ENCODE results near the gene SYNGR2.
"Not testable (repeated sequence)": the region's sequence is repeated elsewhere in the genome, so short reads cannot be mapped to it uniquely, and the experiment has no call there.

SYNGR2 gene

DNA sequence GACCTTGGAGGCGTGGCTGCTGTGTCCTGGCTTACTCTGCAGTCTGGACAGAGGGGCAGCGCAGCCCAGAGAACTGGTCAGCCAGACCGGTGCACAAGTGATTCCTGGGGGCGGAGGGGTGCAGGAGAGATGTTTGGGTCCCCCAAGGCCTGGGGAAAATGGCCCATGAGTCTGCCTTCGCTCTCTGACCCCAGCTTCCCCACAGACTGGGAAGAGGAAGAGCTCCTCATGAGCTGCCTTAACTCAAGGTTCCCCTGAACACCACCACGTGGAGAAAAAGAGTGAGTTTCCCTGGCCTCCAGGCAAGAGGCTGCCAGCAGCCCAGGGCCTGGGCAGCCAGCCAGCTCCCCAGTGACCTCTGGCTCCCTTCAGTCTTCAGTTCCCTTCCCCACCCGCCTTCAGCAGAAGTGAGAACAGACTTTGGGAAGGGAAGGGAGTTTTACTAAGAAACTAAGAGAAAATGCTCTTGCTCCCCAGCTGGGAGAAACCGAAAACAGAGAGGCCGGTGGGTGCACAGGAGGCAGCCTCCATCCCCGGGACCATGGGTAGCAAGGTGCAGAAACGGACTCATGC, 24.1 kb upstream of the SYNGR2 start:
- no peak for DNase-seq

DNA sequence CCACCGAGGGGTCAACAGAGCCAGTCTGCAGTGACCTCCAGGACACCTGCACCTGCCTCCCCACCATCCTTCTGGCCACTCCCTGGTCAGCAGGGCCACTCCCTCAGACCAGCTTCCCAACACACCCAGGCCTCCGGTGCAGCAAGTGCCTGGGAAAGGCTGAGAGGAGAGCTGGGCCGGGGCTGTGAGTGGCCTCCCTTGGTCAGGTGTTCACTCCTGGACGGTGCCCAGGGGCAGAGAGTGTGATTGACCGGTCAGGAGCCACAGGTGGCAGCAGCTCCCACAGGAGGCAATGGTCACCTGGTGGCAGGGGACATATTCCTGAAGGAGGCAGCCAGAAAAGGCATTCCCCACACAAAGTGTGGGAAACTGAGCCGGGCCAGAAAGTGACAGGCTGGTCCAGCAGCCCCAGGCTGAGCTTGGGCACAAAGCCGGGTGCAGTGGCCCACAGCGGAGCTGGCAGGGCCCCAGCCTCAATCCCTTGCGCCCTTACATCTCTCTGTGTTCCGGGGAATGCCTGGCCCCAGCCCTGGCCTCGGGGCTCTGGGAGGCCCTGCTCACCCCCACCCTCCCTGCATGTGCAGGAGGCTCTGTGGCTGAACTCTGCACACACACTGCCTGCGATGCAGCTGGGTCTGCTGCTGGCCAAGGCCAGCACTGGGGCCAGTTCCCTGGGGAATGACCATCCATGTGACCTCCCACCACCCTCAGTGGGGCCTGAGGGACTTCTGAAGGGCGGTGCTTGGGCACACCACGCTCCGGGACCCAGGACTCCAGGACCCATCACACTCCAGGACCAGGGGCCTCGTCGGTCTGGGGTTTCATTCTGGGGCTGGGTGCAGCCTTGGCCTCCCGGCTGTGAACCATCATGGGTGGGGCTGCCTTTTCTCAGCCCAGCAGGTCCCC, 23.4 kb upstream of the SYNGR2 start:
- no peak for DNase-seq

DNA sequence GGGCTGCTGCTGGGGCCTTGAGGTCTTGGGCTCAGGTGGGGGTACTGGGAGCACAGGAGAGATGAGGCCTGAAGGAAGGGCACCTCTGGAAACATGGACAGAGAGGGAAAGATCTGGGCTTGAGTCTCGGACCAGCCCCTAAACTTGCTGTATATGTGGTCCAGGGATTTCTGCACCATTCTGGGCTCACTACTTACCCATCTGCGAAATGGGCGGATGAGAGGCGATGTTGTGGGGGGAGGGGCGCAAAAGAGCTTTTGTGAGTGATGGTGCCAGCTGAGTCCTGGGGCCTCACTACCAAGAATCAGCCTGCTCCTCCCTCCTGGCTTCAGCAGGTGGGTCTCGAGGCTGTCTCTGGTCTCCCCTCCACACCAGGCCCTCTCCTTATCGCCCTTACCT, 21.9 kb upstream of the SYNGR2 start:
- DNase-seq: no peak

DNA sequence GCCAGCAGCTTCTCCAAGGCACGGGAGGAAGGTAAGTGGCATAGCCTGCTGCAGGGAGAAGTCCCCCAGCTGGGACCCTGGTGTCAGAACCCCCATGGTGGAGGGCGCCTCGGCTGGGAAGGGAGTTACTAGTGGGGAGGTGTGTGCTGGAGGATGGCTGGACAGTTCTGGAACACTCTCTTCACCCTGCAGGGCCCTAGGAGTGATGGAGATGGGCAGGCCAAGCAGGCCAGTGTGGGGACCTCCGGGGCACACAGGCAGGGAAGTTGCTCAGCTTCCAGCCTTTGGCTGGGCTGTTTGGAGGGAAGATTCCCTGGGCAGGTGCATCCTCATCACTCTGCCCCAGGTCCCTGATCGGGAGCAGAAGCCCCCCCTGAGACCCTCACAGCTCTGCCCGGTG, 21.5 kb upstream of the SYNGR2 start:
- DNase-seq: no peak

DNA sequence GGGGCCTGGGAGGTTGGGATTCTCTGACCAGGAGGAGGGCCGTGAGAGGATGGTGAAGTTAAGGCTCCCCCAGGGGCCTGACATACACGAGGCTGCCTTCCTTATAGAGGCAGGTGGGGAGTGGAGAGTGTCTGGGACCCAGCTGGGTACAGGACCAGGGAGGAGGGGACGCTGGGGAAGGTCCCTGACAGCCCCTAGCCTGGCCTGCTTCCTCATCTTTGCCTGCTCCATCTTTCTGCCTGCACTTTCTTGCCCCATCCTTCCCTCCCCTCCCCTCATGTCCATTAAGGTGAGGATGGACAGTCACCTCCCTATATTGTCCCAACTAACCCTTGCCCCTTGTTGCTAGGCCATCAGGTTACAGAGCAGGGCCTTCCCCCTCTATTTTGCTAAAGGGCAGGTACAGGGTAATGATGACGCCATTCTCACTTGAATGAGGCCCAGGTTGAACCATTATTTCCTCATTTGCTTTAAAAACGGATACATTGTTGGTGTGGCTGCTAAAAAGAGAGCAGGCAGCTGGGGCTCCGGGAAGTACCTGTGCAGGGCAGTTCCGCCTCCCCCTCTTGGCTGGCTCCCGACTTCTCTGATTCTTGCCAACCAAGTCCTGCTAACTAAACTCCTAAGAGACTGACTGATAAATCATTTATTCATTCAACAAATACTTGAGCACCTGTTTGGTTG, 20.9 kb upstream of the SYNGR2 start:
- no peak for DNase-seq

DNA sequence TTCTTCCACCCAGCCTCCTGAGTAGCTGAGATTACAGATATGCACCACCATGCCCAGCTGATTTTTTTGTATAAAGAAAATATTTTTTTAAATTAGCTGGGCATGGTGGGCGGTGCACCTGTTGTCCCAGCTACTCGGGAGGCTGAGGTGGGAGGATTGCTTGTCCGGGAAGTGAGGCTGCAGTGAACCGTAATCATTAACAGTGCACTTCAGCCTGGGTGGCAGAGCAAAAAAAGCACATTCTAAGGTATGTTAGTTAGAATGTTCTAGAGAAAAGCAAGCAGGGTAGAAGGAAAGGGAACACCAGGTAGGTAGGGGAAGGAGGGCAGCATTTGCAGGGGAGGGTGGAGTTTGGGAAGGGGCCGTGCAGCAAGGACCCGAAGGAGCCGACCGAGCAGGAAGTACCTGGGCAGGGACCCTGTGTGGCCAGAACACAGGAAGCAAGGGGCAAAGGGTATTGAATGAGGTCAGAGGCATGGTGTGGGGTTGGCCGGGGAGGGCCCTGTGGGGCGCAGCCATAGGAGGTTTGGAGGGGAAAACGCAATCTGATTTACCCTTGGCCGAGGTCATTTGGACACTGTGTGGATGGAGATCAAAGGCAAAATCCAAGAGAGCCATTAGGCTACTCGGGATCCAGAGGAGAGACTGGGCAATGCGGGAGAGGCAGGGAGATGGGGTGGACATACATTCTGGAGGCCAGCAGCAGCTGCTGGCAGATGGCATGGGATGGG, 19.9 kb upstream of the SYNGR2 start:
- DNase-seq: no peak

DNA sequence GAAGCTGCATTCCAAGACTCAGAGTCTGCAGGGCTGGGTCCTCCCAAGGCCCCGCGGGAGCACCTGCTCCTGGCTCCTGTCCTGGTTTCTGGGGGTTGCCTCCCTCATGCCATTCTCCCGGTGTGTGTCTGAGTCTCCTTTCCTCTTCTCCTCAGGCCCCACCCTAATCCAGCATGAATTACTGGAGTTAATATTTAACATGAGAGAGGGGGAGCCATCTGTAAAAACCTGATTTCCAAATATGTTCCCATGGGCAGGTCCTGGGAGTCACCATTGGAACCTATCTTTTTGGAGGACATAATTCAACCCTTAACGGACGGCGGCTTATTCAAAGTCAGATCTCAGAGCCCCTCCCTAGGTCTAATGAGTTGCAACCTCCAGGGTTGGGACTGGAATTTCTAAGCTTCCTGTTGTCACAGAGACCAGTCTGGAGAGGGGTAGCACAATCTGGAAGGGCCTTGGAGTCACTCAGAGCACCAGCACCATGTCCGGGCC, 16.8 kb upstream of the SYNGR2 start:
- no peak for DNase-seq

DNA sequence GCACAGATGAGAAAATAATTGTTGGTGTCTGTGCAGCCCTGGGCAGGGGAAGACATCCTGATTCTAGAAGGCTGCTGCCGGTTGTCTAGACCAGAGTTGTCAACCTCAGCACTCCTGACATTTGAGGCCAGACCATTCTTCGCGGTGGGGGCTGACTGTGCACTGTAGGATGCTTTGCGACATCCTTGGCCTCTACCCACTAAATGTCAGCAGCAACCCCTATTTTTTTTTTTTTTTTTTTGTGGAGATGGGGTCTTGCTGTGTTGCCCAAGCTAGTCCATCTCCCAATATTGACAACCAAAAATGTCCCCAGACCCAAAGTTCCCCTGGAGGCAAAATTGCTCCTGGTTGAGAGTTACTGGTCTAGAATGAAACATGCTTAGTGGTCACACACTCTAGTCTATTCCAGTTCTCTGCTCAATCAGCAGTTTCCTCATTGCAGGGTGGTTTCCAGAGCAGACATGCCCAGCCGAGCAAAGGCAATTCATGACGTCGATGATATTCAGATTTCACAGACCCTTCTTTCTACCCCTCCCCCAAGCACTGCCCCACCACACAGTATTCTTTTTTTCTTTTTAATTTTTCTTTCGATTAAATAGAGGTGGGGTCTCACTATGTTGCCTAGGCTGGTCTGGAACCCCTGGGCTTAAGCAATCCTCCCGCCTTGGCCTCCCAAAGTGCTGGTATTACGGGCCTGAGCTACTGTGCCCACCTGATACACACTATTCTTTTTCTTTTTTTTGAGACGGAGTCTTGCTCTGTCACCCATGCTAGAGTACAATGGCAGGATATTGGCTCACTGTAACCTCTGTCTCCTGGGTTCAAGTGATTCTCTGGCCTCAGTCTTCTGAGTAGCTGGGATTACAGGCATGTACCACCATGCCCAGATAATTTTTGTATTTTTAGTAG, 13.2 kb upstream of the SYNGR2 start:
- no peak for DNase-seq

DNA sequence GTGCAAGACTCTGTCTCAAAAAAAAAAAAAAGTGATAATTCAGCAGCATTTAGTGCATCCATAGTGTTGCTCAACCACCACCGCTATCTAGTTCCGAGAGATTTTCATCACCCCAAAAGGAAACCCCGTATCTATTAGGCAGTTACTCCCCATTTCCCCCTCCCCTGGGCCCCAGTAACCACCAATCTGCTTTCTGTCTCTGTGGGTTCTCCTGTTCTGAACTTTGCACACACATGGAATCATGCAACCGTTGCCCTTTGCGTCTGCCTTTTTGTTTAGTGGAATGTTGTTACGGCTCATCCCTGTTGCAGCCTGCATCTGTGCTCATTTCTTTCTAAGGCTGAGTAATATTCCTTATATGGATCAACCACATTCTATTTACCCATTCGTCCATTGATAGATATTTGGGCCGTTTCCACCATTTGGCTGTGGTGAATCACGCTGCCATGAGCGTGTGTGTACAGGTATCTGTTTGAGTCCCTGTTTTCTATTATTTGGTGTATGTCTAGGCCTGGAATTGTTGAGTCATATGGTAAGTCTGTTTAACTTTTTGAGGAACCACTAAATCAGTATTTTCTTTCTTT, 8.7 kb upstream of the SYNGR2 start:
- no peak for DNase-seq

DNA sequence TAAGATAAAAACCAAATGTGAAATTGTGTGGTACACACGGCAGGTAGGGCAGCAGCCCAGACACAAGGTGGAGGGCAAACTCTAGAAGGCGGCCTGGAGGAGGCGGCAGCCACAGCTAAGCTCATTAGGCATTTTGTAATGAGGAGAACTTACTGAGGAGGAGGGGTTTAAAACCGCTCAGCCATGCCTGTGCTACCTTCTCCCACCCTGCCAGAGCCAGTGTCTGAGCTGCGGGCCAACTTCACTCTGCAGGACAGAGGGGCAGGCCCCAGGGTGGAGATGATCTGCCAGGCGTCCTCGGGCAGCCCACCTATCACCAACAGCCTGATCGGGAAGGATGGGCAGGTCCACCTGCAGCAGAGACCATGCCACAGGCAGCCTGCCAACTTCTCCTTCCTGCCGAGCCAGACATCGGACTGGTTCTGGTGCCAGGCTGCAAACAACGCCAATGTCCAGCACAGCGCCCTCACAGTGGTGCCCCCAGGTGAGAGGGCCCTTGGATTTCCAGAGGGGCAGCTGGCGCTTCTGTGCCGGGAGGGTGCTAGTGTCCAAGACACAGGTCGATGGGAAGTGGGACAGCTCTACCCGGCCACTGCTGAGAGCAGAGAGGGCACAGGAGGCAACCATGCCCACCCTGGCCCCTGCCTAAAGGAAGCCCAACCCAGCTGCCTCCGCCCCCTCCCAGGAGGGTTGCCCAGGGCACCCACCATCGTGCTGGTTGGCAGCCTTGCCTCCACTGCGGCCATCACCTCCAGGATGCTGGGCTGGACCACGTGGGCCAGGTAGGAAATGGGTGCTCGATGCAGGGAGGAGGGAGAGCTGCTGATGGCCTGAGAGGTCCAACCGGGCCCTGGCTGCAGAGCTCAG, 4.3 kb upstream of the SYNGR2 start:
- DNase-seq: no peak

DNA sequence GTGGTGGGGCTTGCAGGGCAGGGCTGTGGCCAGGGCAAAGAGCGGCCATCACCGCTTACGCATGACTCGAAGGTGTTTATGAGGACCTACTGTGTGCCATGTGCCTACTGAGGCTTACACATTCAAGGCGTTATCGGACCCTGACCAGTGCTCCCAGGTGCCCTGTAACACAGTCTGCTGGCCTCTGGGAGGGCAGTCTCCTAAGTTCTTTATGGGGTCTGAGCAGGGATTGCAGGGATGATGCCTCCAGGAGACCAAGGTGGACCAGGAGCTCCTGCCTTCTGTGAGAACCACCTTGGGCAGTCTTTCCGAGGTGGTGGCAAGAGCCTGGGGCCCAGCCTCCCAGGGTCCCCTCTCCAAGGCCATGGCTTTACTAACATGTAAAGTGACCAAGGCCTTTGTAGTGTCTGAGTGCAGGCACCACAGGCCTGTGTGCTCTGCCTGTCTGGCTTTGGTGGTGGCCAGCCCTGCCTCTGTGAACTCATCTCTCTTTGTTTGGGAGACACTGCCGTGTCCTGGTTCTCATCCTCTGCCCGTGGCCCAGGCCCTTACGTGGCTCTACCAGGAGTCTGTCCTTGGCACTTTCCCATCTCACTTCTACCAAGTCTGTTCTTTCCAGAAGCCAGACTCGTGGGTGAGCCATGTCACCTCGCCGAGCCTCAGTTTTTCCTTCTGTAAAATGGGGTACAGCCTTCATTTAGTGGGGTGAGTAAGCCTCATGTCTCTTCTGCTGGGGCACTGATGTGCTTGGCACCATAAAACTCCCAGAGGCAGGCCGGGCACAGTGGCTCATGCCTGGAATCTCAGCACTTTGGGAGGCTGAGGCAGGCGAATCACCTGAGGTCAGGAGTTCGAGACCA, 3.4 kb upstream of the SYNGR2 start:
- no peak for DNase-seq

DNA sequence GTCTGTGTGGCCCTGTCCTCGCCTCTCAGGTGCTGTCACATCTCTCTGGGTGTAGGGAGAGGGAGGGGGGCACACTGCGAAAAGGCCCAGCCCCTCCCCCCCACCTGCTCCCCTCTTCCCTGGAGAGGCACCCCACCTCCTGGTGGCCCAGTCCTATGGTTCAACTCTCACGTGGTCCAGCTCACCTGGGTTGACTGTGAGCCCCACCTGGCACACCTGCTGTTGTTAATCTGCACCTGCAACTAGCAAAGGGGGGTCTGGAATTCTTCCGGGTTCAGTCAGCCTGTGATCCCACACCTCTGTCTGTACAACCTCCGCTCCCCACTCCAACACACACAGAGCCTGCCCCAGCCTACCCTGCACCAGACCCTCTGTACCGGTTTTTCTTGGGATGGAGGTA, 2.0 kb upstream of the SYNGR2 start:
- DNase-seq: no peak

DNA sequence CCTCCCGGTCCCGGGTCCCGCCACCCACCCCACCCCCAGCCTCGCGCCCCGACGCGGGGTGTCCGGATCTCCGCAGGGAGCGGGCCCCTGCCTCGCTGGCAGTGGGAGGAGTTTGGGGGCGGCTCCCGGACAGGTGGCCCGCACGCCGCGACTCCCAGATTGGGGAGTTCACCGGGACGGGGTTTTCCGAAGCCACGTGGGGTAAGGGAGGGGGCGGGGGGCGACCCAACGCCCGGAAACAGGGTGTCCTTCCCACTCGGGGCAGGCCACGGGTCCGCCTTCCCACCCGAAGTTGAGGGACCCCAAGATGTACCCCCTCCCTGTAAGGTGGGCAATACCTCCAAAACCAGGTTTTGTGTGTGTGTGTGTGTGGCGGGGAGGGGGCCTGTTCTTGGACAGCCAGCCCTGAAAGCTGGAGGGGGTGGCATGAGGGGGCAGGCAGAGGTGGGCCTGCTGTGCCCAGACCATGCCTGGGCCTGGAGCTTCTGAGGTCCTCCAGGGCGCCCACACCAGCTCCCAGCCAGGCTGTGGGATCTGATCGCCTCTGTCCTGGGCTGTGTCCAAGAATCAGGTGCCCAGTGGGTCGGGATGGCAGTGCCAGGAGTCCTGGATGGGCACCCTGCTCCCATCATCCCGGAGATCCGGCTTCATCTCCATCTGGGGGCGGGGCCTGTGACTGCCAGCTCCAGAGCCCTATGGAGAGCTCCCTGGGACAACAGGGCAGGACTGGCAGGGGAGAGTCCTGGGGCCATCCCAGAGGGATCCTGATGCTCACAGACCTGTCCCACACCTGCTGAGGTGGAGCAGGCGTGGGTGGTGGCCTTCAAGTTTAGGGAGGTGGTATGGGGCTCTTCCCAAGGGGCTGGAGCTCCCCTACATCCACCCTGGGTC, 767 bp downstream of the SYNGR2 start:
- DNase-seq: peak; percentile 68

DNA sequence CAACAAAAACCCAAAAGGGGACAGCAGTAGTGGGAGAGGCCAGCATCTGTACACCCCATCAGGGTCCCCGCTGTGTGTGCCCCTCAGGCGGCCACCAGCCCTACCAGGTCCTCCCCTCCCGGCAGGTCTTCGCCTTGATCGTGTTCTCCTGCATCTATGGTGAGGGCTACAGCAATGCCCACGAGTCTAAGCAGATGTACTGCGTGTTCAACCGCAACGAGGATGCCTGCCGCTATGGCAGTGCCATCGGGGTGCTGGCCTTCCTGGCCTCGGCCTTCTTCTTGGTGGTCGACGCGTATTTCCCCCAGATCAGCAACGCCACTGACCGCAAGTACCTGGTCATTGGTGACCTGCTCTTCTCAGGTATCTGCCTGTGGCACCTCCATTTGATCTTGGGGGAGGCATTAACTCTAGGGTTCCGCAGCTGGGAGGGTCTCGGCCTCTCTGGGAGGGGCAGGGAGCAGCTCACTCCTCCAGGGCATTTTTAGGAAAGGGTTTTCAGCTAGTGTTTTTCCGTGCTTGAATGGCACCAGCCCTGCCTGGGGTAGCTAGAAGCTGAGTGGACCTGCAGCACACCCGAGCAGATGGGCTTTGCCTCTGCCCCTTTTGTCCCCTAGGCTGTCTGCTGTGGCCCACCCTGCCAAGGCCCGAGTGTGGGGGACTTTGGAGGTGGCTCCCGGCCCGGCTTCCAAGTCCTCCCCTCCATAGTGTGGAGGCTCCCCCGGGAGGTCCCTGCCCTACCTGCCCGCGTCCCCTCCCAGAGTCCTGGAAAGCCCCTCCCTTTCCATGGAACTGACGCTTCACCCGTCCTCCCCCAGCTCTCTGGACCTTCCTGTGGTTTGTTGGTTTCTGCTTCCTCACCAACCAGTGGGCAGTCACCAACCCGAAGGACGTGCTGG, 2.6 kb downstream of the SYNGR2 start:
- DNase-seq: no peak

DNA sequence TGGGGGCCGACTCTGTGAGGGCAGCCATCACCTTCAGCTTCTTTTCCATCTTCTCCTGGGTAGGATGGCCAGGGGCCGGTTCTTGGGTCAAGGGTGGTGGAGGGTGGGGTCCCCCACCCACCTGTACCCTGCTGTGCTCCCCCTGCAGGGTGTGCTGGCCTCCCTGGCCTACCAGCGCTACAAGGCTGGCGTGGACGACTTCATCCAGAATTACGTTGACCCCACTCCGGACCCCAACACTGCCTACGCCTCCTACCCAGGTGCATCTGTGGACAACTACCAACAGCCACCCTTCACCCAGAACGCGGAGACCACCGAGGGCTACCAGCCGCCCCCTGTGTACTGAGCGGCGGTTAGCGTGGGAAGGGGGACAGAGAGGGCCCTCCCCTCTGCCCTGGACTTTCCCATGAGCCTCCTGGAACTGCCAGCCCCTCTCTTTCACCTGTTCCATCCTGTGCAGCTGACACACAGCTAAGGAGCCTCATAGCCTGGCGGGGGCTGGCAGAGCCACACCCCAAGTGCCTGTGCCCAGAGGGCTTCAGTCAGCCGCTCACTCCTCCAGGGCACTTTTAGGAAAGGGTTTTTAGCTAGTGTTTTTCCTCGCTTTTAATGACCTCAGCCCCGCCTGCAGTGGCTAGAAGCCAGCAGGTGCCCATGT, 3.3 kb downstream of the SYNGR2 start:
- not testable (repeated sequence) for DNase-seq

DNA sequence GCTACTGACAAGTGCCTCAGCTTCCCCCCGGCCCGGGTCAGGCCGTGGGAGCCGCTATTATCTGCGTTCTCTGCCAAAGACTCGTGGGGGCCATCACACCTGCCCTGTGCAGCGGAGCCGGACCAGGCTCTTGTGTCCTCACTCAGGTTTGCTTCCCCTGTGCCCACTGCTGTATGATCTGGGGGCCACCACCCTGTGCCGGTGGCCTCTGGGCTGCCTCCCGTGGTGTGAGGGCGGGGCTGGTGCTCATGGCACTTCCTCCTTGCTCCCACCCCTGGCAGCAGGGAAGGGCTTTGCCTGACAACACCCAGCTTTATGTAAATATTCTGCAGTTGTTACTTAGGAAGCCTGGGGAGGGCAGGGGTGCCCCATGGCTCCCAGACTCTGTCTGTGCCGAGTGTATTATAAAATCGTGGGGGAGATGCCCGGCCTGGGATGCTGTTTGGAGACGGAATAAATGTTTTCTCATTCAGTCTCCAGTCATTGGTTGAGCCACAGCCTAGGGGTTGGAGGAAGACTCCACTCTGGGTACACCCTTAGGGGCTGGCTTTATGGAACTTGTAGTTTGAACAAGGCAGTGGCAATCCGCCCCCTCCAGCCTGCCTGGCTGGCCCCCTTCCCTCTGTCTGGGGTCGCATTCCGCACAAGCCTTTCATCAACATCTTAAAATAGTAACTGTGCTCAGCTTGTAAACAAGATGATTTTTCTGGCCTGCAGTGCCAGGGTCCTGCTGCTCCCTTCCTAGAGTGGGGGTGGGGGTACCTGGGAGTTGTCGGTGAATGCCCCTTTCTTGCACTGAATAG, 4.1 kb downstream of the SYNGR2 start:
- no peak for DNase-seq
